GM12801 (cell line): ENCODE data around the gene OSBPL7.

Experiments
- CTCF ChIP-seq: IDR thresholded peaks from one replicate; pipeline ENCODE4 v1.5.1; 2011; ENCODE audit warnings: control low read depth; ENCODE audit not compliant: insufficient read length; ENCODE audit errors: extremely low read depth

OSBPL7 gene

GRCh38 chr17:47813512-47814031 lies 8.0 kb downstream of the OSBPL7 start:
- no peak for TF ChIP-seq CTCF

GRCh38 chr17:47813077-47813476 lies 8.5 kb downstream of the OSBPL7 start:
- no peak for TF ChIP-seq CTCF

GRCh38 chr17:47812146-47812920 lies 9.3 kb downstream of the OSBPL7 start:
- no peak for TF ChIP-seq CTCF

GRCh38 chr17:47811709-47812108 lies 9.9 kb downstream of the OSBPL7 start:
- TF ChIP-seq CTCF = no peak

- TF ChIP-seq CTCF = no peak
Measured at GRCh38 chr17:47810901-47811635, 10.5 kb downstream of the OSBPL7 start.

GRCh38 chr17:47810200-47810821 lies 11.3 kb downstream of the OSBPL7 start:
- no peak for TF ChIP-seq CTCF

GRCh38 chr17:47808830-47809480 lies 12.6 kb downstream of the OSBPL7 start:
- no peak for TF ChIP-seq CTCF
